ENCODE data around the gene COL27A1. TPM values are rescaled to one million over a fixed set of nuclear protein-coding genes. Genes with fewer than 3 reads are reported as not detected.

COL27A1 gene
- total RNA-seq, 1 experiment from 2014 or later = 17.6 TPM

DNA sequence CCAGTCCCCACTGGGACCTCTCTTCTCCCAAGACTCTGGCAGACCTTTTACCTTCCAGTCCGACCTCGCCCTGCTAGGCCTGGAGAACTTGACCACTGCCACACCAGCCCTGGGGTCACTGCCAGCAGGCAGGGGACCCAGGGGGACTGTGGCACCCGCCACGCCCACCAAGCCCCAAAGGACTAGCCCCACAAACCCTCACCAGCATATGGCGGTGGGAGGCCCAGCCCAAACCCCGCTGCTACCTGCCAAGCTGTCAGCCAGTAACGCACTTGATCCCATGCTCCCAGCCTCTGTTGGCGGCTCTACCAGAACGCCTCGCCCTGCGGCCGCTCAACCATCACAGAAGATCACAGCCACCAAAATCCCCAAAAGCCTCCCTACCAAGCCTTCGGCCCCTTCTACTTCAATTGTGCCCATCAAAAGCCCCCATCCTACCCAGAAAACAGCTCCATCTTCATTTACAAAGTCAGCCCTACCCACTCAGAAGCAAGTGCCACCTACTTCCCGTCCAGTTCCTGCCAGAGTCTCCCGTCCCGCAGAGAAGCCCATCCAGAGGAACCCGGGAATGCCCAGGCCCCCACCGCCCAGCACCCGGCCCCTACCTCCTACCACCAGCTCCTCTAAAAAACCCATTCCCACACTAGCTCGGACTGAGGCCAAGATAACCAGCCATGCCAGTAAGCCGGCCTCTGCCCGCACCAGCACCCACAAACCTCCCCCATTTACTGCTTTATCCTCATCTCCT lies 13.1 kb downstream of the COL27A1 start:
- DNase-seq (ENCODE audit: low spot score) = no peak

DNA sequence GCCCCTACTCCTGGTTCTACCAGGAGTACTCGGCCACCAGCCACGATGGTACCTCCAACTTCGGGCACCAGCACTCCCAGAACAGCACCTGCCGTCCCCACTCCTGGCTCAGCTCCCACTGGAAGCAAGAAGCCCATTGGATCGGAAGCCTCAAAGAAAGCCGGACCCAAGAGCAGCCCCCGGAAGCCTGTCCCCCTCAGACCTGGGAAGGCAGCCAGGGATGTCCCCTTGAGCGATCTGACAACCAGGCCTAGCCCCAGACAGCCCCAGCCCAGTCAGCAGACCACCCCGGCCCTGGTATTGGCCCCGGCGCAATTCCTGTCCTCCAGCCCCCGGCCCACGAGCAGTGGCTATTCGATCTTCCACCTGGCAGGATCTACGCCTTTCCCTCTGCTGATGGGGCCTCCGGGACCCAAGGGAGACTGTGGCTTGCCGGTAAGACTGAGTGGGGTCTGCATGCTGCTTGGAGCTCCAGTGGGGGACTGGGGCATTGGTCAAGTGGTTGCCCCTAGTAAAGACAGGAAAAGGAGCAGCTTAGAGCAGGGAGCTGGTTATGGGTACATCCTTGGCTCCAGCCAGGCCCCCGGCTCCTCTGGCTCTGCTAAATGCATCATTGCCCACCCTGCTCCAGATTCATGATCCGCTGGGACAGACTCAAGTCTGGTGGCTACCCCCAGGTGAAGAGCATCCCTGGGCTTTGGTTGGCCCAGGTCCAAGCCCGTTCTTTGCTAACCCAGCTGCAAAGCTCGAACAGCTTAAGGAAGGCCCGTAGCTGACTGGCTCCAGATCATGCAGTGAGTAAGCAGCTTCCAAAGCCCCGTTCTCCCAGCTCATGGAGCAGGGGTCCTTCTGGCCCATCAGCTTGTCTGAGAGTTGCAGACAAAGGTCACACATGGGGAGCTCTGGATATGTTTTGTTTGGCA lies 14.0 kb downstream of the COL27A1 start:
- DNase-seq (ENCODE audit: low spot score) = no peak

DNA sequence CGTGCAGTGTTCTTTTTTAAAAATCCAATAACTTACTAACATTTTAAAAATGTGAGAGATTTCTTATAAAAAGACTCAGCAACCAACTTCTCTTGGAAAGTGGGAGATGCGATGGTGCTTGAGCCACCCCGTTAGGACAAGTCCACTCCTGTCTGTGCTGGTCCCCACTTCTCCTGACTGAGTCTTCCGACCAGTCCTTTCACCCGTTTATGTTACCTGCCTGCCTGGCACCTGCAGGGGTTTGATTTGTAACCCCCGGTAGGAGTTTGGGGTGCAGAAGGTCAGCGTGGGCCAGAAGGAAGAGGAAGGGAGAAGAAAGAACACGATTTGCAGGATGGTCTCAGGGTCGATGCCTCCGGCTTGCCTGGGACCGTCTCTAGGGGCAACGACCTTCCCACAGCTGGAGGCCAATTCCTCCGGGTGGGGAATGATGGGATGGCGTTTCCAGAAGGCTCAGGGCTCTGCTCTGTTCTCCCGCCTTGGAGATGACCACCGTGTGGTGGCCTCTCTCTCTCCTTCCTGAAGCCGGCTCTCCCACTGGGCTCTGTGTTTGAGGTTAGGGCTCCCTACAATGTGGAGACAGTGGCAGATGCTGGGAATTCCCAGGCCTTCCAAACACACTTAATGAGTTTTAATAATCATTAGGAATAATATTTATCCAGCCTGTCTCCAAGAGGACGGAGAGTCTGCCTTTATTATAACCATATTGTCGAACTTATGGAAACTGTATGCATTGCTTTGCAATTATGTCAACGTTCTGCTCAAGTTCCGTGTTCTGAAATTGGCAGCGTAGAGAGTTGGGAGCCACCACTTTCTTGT lies 14.8 kb downstream of the COL27A1 start:
- no peak for DNase-seq (ENCODE audit: low spot score)

DNA sequence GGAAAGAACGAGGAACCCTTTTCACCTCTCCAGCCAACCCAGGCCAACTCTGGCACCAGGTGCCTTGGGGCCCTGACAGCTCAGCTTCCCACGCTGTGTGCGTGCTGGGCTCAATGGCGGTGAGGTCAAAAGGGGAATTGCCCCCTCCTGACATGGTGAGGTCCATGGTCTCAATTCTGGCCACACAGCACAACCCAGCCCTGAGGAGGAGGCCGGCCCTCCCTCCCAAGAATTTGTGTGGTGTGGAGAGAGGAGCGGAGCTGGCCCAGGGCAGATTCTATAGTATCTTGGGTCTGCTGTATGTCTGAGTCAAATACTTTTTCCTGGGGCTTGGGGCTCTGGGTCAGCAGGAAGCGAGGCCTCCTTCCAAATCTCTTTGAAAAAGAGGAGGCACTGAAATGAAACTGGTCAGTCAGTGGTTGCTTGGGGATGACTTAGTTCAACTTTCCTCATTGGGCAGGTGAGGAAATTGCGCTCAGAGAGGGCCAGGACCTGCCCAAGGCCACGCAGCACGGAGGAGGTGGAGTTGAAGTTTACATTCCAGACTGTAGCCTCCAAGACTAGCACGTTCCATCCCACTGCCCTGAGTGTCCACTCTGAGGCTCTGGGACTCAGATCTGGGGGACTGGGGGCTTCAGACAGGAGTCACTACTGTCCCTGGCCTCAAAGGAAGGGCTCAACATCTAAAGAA lies 15.6 kb downstream of the COL27A1 start:
- no peak for DNase-seq (ENCODE audit: low spot score)

DNA sequence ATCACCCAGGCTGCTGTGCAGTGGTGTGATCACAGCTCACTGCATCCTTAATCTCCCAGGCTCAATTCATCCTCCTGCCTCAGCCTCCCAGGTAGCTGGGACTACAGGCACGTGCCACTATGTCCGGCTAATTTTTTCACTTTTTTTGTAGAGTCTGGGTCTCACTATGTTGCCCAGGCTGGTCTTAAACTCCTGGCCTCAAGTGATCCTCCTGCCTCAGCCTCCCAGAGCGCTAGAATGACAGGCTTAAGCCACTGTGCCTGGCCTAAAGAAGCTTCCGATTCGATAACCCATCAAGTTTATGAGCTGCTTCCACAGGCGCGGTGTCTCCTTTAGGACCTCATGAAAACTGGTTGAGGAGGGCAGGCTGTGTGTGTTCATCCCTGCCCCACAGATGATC lies 16.2 kb downstream of the COL27A1 start:
- DNase-seq (ENCODE audit: low spot score) = no peak

DNA sequence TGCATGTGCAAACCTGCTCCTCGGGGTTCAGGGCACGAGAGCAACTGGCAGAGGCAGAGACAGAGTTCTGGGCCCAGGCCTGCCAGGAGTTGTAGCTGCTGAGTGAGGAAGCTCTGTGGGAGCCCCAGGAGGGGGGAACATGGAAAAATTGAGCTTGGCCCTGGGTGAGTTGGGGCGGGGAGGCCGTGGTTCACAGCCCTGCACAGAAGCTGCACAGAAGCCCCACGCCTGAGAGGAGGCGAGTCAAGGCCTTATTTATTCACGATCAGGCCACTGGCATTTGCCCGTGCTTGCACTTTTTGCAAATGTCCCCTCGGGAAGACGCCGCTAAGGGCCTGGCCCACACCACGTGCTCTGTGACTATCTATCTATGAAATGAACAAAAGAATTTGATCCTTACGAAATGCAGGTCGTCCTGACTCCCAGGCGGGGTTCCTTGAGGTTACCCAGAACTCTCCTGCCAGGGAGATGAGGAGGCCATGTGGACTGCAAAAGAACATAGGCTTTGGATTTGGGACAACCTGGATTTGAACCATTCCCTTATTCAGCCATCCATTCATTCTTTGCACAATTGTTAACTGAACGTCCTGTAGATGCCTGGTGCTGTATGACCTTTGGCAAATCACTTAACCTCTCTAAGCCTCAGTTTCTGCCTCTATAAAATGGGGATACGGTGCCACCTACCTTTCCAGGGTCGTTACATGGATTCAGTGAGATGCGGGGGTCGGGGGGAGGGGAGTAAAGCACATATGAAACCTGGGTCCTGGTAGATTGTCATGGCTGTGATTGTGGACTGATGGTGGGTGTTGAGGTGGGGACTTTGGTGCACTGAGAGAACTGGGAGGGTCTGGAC lies 17.9 kb downstream of the COL27A1 start:
- no peak for DNase-seq (ENCODE audit: low spot score)

DNA sequence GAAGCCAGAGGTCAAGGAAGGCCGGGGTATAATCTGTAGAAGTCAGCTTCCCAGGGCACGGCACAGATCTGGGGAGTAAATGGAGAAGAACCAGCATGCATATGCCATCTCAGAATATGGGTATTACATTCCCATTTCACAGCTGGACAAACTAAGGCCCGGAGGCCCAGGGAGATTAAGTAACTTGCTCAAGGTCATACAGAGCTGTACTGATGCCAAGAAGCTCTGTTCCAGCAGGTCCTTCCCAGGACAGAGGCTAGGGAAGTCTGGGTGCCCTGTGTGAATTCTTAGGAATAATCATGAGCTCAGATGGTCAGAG lies 19.2 kb downstream of the COL27A1 start:
- DNase-seq (ENCODE audit: low spot score) = no peak

DNA sequence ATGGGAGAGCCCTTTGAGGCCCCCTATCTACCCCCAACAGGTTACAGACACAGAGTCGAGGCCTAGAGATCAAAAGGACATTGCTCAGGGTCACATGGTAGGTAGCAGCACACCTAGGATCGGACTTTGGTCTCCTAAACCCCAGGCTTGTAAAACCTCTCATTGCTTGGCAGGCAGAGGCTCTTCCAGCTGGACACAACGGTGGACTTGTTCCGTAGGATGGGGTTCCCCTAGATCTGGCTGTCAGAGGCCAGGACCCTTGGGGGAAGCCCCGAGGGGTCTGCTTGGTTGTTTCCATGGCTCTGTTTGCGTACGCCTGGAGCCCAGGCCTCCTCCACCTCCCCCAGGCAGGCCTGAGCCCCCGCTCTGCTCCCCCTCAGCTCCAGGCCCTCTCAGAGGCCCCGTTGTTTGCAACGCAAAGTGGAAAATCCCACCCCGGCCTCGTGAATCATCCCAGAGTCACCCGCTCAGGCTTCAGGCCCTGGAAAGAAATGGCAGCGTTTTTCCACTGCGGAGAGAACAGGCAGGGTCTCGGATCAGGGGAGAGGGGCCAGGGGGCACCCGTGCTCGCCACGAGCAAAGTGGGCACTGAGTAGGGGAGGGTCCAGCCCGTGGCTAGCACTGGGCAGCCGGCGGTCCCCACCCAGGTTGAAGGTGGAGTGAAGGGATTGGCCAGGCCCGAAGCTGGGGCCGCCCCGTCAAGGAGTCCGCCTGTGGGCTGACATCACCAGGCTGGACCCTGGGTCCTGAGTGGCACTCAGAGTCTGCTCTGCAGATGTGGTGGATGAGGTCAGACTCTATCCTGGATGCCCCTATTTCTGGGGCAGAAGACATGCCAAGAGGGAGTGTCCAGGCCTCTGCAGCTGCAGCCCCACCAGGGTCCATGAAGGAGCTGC lies 19.8 kb downstream of the COL27A1 start:
- DNase-seq (ENCODE audit: low spot score) = no peak

DNA sequence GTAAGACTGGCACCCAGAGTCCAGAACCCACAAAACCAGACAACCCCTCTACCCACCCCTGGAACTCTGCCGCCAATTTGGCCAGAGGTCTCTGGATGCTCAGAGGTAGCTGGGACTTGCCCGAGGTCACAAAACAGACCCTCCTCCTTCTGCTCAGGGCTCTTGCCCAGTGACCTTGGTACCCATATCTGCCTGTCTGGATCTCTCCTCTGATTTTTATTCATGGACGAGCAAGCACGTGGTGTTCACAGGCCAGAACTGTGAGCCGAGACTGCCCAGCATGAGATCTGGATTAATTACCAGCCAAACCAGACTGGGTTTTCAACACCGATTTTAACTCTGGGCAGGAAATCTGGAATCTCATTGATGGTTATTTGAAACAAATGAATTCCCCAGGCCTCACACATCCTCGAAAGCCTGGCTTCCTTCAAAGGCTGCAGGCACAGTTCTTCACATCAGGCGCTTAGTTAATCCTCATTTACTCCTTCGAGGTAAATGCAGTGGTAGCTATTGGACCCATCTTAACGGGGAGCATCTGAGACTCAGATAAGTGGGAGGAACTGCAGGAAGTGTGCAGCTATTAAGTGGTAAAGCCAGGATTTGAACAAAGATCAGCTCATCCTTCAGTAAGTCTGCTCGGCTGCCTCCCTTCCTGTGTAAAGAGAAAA lies 21.4 kb downstream of the COL27A1 start:
- DNase-seq (ENCODE audit: low spot score) = no peak

DNA sequence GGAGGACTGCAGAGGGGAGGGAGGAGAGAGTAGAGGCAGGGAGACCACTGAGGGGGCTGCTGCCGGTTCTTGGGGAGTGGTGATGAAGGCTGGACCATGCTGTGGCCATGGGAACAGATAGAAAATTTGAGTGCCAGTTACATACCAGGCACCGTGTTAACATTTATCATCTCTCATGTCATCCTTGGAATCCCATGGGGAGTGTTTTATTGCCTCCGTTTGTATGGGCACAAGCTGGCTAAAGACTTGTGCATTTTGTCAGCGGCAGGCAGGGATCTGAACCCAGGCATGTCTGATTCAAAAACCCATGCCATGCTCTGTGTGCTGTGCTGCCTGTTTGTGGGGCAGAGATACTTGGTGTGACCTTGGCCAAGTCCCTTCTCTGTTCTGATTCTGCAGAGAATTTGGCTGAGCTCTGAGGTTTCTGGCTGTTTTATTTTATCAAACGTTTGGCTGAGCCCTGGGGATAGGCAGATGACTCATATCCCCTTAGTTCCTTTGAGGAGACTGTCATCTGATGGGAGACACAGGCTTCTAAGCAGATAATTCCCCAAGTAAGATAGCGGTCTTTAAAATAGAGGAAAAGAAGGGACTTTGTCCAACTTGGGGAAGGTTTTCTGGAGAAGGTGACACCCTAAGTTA lies 22.2 kb downstream of the COL27A1 start:
- DNase-seq (ENCODE audit: low spot score) = no peak

DNA sequence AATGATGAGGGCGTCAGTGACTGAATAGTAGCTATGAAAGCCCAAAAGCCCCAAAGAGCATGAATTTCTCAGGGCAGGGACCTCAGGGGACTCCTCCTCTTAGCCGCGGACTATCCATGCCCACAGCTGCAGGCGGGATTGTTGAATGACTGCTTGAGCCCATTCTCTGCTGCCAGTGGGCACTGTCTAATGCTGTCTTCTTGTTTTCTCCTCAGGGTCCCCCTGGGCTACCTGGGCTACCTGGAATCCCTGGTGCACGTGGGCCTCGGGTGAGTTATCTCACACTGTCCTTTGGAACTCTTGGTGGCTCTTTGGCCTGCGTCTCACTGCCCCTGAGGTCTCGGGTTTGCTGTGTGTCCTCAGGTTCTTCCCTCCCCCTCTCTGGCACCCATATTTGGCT lies 22.7 kb downstream of the COL27A1 start:
- DNase-seq (ENCODE audit: low spot score) = no peak

DNA sequence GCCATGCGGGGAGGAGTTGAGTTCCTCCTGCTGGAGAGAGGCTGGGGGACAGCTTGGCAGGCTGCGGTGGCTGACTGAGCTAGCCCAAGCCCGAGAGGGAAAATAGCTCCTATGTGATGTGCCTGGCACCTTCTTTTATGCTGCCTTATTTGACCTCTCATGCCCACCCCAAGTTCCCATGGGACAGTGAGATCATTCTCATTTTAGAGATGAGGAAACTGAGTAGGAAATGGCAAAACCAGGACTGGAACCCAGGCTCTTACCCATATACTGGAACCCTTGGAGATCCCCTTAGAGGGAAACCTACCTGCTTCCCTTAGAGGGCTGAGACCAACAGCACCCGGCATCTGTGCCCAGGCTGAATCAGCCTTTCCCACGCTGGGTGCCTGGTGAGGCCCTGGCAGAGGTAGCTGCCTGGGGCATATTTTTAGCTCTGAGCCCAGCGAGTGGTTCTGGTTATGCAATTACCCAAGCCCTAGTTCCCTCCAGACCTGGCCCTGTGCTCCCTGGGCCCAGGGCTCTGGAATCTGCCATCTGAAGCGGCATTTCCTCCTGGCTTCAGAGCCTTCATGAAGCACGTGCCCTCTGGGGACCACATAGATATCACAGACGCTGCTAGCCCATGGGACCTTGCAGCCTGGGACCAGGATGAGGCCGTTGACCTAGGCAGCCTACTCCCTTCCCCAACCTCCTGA lies 23.6 kb downstream of the COL27A1 start:
- no peak for DNase-seq (ENCODE audit: low spot score)

DNA sequence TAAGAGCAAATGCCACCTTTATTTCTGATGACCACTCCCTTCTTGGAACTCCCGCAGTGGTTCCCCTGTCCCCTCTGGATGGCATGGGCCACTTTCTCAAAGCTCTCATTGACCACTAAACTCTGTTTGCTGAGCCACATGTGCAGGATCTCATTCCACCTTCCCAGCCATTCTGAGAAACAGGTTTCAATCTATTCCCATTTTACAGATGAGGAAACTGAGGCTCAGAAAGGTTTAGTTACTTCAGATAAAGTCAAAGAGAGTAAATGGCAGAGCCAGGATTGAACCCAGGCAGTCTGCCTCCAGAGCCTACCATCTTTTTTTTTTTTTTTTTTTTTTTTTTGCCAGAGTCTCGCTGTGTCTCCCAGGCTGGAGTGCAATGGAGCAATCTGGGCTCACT lies 24.2 kb downstream of the COL27A1 start:
- DNase-seq (ENCODE audit: low spot score) = no peak

DNA sequence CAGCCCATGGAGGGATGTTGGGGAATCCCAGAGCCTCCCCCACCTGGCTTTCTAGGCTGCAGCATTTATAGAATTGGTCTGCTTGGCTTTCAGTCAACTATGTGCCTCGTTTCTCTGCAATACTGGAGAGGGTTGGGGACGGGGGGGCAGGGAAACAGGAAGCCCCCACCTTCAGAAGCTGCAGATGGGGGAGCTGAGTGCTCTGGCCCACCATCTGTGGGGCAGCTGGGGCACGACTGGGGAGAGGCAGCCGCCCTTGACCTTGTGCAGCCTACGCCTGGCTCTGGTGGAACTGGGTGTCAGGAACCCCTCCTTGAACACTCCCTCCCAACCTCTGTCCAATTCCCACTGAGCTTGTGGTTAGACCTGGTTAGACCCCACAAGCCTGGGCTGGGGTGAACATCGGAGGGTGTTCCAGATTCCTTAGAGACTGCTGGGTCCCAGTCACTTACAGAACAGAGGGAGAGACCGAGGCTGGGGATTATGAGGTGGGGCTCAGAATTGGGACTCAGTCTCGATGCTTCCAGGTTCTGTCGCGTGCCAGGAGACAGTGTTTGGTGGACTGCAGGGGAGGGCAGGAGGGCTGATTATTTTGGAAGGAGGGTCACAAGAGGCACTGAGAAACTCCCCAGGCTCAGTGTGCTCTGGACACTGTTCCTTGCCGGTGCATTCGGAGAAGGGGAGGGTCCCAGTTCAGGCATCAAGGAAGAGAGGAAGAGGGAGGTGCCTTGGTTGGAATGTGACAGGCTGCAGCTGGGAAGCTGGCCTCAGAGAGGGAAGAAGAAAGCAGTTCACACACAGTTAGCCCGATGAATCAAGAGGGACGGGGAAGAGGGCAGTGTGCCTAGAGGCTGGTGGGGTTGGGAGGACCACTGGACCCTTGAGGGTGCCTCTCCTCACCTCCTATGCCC lies 25.6 kb downstream of the COL27A1 start:
- no peak for DNase-seq (ENCODE audit: low spot score)

DNA sequence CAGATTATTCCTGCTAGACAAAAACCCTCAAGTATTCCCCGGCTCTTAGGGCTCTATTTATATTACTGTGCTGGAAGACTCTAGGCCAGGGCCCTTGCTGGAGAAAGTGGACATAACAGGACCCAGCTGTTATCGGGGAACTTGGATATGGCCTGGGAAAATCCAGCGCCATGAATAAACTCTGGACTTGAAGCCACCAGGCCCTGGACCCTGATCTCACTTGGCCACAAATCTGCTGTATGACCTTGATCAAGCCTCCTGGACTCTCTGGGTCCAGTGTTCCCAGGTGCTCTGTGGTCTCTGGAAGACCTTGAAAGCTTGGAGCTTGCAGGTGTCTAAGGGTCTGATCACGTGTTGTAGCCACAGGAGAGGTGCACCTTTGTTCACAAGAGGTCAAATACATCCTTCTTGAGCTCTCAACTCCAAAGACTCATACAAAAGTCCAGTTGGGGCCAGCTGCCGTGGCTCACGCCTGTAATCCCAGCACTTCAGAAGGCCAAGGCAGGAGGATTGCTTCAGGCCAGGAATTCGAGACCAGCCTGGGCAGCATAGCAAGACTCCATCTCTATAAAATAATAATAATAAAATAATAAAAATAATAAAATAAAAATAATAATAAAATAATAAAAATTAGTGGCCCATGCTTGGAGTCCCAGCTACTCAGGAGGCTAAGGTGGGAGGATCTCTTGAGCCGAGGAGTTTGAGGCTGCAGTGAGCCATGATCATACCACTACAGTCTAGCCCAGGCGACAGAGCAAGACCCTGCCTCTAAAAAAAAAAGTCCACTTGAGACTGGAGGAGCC lies 26.5 kb downstream of the COL27A1 start:
- no peak for DNase-seq (ENCODE audit: low spot score)

DNA sequence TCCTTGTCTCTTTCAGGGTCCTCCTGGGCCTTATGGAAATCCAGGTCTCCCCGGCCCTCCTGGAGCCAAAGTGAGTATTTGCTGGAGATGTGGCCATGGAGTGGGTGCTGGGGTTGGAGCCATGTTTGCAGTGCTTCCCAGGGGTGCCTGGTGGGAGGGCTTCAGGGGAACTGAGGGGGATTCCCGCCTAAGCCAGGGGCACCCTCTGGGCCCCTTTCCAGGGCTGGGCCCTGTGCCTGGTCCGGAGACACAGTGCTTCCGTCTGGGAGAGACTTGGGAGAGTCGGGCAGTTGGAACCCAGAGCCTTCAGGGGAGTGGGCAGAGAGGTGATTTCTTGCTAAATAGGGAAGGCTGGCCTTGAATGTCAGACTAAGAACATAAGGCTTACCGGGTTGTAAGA lies 27.7 kb downstream of the COL27A1 start:
- DNase-seq (ENCODE audit: low spot score) = no peak
